NOMO-1 (cell line): ENCODE measurements around the gene RNF144B.

Experiments
- DNase-seq, 2 experiments: peaks; one replicate each; lab custom pipeline; 2025; ENCODE audit not compliant: unreplicated experiment in 2 of 2; lab: John Stamatoyannopoulos, UW

RNF144B gene

GRCh38 chr6:18473755-18474154, 86.6 kb downstream of the RNF144B start:
- DNase-seq, result peak in 1 of 2 experiments; percentile 14

- DNase-seq, result peak; percentile 37 to 81
Observed at GRCh38 chr6:18477301-18477941, 90.3 kb downstream of the RNF144B start.

- no peak for DNase-seq
Observed at GRCh38 chr6:18478610-18479009, 91.5 kb downstream of the RNF144B start.

GRCh38 chr6:18481870-18482269, 94.7 kb downstream of the RNF144B start:
- no peak for DNase-seq

GRCh38 chr6:18485660-18486435, 98.7 kb downstream of the RNF144B start:
- DNase-seq, result no peak

- no peak for DNase-seq
Observed at GRCh38 chr6:18488004-18488403, 100.9 kb downstream of the RNF144B start.

GRCh38 chr6:18488526-18489270, 101.5 kb downstream of the RNF144B start:
- no peak for DNase-seq

GRCh38 chr6:18489335-18489734, 102.2 kb downstream of the RNF144B start:
- no peak for DNase-seq

- no peak for DNase-seq
Observed at GRCh38 chr6:18491308-18492045, 104.3 kb downstream of the RNF144B start.

GRCh38 chr6:18492972-18493371, 105.8 kb downstream of the RNF144B start:
- no peak for DNase-seq

- DNase-seq, result no peak
Observed at GRCh38 chr6:18493382-18493891, 106.3 kb downstream of the RNF144B start.

- DNase-seq, result no peak
Observed at GRCh38 chr6:18493925-18494324, 106.8 kb downstream of the RNF144B start.

- DNase-seq, result no peak
Observed at GRCh38 chr6:18495236-18495635, 108.1 kb downstream of the RNF144B start.

- no peak for DNase-seq
Observed at GRCh38 chr6:18496462-18496861, 109.3 kb downstream of the RNF144B start.

GRCh38 chr6:18497006-18497405, 109.9 kb downstream of the RNF144B start:
- DNase-seq, result no peak

- no peak for DNase-seq
Observed at GRCh38 chr6:18498408-18498807, 111.3 kb downstream of the RNF144B start.

- DNase-seq, result no peak
Observed at GRCh38 chr6:18500921-18501662, 113.9 kb downstream of the RNF144B start.

GRCh38 chr6:18501663-18502013, 114.5 kb downstream of the RNF144B start:
- DNase-seq, result no peak

- DNase-seq, result no peak
Observed at GRCh38 chr6:18503206-18503592, 116.0 kb downstream of the RNF144B start.

- peak; percentile 33 to 86 for DNase-seq
Observed at GRCh38 chr6:18503593-18504231, 116.6 kb downstream of the RNF144B start.
